ENCODE measurements around the gene MED12L.

The MED12L gene

DNA sequence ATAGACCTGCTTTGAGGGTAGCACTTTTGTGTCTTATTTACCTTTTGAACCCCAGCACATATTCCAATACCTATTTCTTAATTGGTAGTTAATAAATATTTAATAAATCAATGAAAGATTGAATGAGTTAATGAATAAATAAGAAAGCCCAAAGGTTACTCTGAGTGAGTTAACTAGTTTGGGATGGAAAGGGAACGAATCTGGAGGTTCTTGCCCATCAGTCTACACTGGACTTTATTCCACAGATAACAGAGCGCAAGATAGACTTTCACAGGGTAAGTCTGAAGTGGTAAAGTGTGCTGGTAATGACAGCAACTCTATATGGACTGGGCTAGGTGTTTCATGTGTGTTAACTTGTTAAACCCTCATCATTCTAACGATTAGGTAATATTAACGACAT is 33.1 kb upstream of the MED12L start:
- no peaks in the 10 kb centered on the region for H3F3A ChIP-seq (ENCODE audit: low read depth)
- no peak for TF ChIP-seq EZH2phosphoT487 (IDR thresholded peaks at IDR 0.05; ENCODE audit: borderline replicate concordance)
- TF ChIP-seq CTCF (conservative IDR thresholded peaks at IDR 0.05; ENCODE audit: low read length), result no peak
- no peak overlapping the region for H2AFZ ChIP-seq (ENCODE audit: low read length)
- H3K4me2 ChIP-seq (ENCODE audit: low read depth, low read length, poor library complexity, severe bottlenecking), result no peak overlapping the region
- H3K27me3 ChIP-seq (ENCODE audit: insufficient read depth, low read length, poor library complexity, severe bottlenecking), result no peaks in the 10 kb centered on the region
- H3K79me2 ChIP-seq (ENCODE audit: insufficient read depth, low read length), result no peaks in the 10 kb centered on the region
- no peak overlapping the region for H3K9ac ChIP-seq (ENCODE audit: low read depth, low read length, poor library complexity, severe bottlenecking)
- H3K4me1 ChIP-seq (ENCODE audit: insufficient read depth, low read length, poor library complexity, severe bottlenecking), result no peaks in the 10 kb centered on the region
- no peaks in the 10 kb centered on the region for H3K36me3 ChIP-seq (ENCODE audit: insufficient read depth, low read length)
- no peak overlapping the region for H3K4me3 ChIP-seq (ENCODE audit: low read length, poor library complexity, severe bottlenecking)
- no peaks in the 10 kb centered on the region for H4K20me1 ChIP-seq (ENCODE audit: insufficient read depth, low read length, poor library complexity, severe bottlenecking)
- no peaks in the 10 kb centered on the region for H3K9me3 ChIP-seq (ENCODE audit: insufficient read depth, low read depth, low read length)
- no peaks in the 10 kb centered on the region for H3K9me2 ChIP-seq (replicated peaks; ENCODE audit: low read depth, low read length)

DNA sequence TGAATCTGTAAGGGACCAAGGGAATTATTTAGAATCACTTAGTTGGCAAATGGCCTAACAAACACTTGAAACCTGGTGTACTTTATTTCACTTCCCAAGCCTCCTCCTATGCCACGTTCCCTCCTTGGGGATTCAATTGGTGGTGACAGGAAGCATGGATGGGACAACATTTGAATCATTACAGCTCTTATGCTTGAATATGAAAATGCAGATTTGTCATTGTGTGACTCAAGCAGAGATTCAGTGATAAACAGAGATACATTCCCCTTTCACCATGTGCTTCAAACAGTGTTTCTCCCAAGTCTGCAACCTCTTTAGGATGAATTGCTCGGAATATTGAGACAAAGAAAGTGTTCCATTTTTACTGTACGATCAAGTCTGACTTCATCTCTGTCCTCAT is 32.7 kb upstream of the MED12L start:
- H3K9me2 ChIP-seq (replicated peaks; ENCODE audit: low read depth, low read length), result no peaks in the 10 kb centered on the region

DNA sequence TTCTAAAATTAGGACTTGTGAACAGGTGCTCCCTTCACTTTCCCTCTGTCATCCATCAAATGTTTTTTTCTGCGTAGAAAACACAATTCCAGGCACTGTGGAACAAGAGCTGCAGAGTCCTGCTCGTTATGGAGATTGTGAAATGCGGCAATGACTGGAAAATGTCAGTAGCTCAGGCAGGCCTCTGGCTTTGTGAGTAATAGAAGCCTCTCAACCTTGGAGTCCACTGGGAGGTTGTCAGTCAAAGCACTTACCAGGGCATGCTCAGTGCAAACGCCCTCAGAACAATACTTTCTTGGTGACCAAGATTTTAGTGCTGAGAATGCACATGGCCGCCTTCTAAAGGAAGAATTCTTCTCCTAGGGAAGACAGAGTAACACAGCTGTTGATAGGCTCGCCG is 26.7 kb upstream of the MED12L start:
- no peak overlapping the region for H3K9ac ChIP-seq (ENCODE audit: low read depth, low read length, poor library complexity, severe bottlenecking)
- H3K79me2 ChIP-seq (ENCODE audit: insufficient read depth, low read length), result no peaks in the 10 kb centered on the region
- no peaks in the 10 kb centered on the region for H3K9me3 ChIP-seq (ENCODE audit: insufficient read depth, low read depth, low read length)
- H3K9me2 ChIP-seq (replicated peaks; ENCODE audit: low read depth, low read length), result no peaks in the 10 kb centered on the region
- H3K4me1 ChIP-seq (ENCODE audit: insufficient read depth, low read length, poor library complexity, severe bottlenecking), result no peaks in the 10 kb centered on the region
- TF ChIP-seq CTCF (conservative IDR thresholded peaks at IDR 0.05; ENCODE audit: low read length) (no peak), EZH2phosphoT487 (IDR thresholded peaks at IDR 0.05; ENCODE audit: borderline replicate concordance) (no peak)
- no peak overlapping the region for H3K4me2 ChIP-seq (ENCODE audit: low read depth, low read length, poor library complexity, severe bottlenecking)
- no peaks in the 10 kb centered on the region for H4K20me1 ChIP-seq (ENCODE audit: insufficient read depth, low read length, poor library complexity, severe bottlenecking)
- no peaks in the 10 kb centered on the region for H3K27me3 ChIP-seq (ENCODE audit: insufficient read depth, low read length, poor library complexity, severe bottlenecking)
- H3F3A ChIP-seq (ENCODE audit: low read depth), result no peaks in the 10 kb centered on the region
- peak overlapping the region; percentile 73; the same call in 1 of the 2 replicates for H2AFZ ChIP-seq (ENCODE audit: low read length)
- no peak overlapping the region for H3K4me3 ChIP-seq (ENCODE audit: low read length, poor library complexity, severe bottlenecking)
- H3K36me3 ChIP-seq (ENCODE audit: insufficient read depth, low read length), result no peaks in the 10 kb centered on the region

More for the DNA sequence above, 32.7 kb upstream of the MED12L start:
- Histone ChIP-seq H3K79me2 (ENCODE audit: insufficient read depth, low read length) (no peaks in the 10 kb centered on the region), H2AFZ (ENCODE audit: low read length) (no peak overlapping the region), H4K20me1 (ENCODE audit: insufficient read depth, low read length, poor library complexity, severe bottlenecking) (no peaks in the 10 kb centered on the region), H3K9ac (ENCODE audit: low read depth, low read length, poor library complexity, severe bottlenecking) (no peak overlapping the region), H3K4me3 (ENCODE audit: low read length, poor library complexity, severe bottlenecking) (no peak overlapping the region), H3K27me3 (ENCODE audit: insufficient read depth, low read length, poor library complexity, severe bottlenecking) (no peaks in the 10 kb centered on the region), H3K36me3 (ENCODE audit: insufficient read depth, low read length) (no peaks in the 10 kb centered on the region), H3K4me1 (ENCODE audit: insufficient read depth, low read length, poor library complexity, severe bottlenecking) (no peaks in the 10 kb centered on the region), H3K9me3 (ENCODE audit: insufficient read depth, low read depth, low read length) (no peaks in the 10 kb centered on the region), H3F3A (ENCODE audit: low read depth) (no peaks in the 10 kb centered on the region), H3K4me2 (ENCODE audit: low read depth, low read length, poor library complexity, severe bottlenecking) (no peak overlapping the region)
- TF ChIP-seq EZH2phosphoT487 (IDR thresholded peaks at IDR 0.05; ENCODE audit: borderline replicate concordance) (no peak), CTCF (conservative IDR thresholded peaks at IDR 0.05; ENCODE audit: low read length) (no peak)

All from Loucy (cell line).